HUES64 (cell line): ENCODE data around the gene HS6ST2.

Experiments
- H3K27ac ChIP-seq: 2 replicates; pipeline ENCODE4 v1.7.0; 2013; ENCODE audit warnings: low read depth, low read length, inconsistent platforms
- H3K27me3 ChIP-seq: 2 replicates; pipeline ENCODE4 v1.6.1; 2013; ENCODE audit warnings: mild to moderate bottlenecking, low read length; ENCODE audit not compliant: insufficient read depth
- H3K36me3 ChIP-seq: 2 replicates; pipeline ENCODE4 v1.6.1; 2013; ENCODE audit warnings: mild to moderate bottlenecking, low read length; ENCODE audit not compliant: insufficient read depth
- H3K4me1 ChIP-seq: 2 replicates; pipeline ENCODE4 v1.6.1; 2013; ENCODE audit warnings: mild to moderate bottlenecking, low read length, moderate library complexity; ENCODE audit not compliant: insufficient read depth
- H3K4me3 ChIP-seq: 2 replicates; pipeline ENCODE4 v1.5.1; 2013; ENCODE audit warnings: mild to moderate bottlenecking, low read length, moderate library complexity
- H3K9ac ChIP-seq: 2 replicates; pipeline ENCODE4 v1.6.1; 2013; ENCODE audit warnings: mild to moderate bottlenecking, low read depth, low read length
- H3K9me3 ChIP-seq: 2 replicates; pipeline ENCODE4 v1.6.1; 2013; ENCODE audit warnings: low read depth, low read length; ENCODE audit not compliant: insufficient read depth
- WGBS: fragments of 150-250, 120-280 bp; methylation state at CpG from one replicate; pipeline ENCODE4 v1.1.7; 2013; ENCODE audit warnings: missing lambda C conversion rate; 5-methylcytosine and 5-hydroxymethylcytosine counted together

Gene HS6ST2

GRCh38 chrX:132820675-132821074, 137.8 kb downstream of the HS6ST2 start:
- H3K9ac ChIP-seq: no peak overlapping the region
- H3K4me1 ChIP-seq: peaks cover 22% of the 10 kb centered on the region
- no peaks in the 10 kb centered on the region for H3K36me3 ChIP-seq
- 90% methylated on average over 5 of the region's 5 CpGs for WGBS
- no peak overlapping the region for H3K27ac ChIP-seq
- H3K27me3 ChIP-seq: no peaks in the 10 kb centered on the region
- H3K4me3 ChIP-seq: no peak overlapping the region
- H3K9me3 ChIP-seq: no peaks in the 10 kb centered on the region

- Histone ChIP-seq H3K27me3 (no peaks in the 10 kb centered on the region), H3K9me3 (no peaks in the 10 kb centered on the region), H3K4me1 (peaks cover 22% of the 10 kb centered on the region), H3K27ac (no peak overlapping the region), H3K36me3 (no peaks in the 10 kb centered on the region), H3K4me3 (no peak overlapping the region), H3K9ac (no peak overlapping the region)
- WGBS: 60% methylated on average over 7 of the region's 7 CpGs
These were observed 138.6 kb downstream of the HS6ST2 start for GRCh38 chrX:132819711-132820264.

DNA sequence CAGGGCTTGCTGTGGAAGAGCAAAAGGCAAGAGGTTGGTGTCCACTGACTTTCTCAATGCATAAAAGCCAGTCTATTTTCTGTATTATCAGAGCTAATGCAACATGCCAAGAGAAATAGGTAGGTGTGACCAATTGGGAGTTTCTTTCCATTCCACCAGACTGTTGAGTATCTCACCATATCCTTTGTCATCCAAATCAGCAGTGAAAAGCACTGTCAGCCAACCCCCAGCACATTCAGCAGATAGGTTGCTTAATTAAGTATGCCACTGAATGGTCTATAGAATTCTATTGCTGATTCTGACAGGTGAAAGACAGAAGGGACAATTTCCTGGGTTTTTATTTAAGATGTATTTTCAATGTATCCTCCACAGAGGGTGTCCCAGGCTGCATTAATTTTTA, 139.8 kb downstream of the HS6ST2 start:
- Histone ChIP-seq H3K9me3 (no peaks in the 10 kb centered on the region), H3K4me3 (no peak overlapping the region), H3K9ac (no peak overlapping the region), H3K36me3 (no peaks in the 10 kb centered on the region), H3K4me1 (peaks cover 22% of the 10 kb centered on the region), H3K27ac (no peak overlapping the region), H3K27me3 (no peaks in the 10 kb centered on the region)

DNA sequence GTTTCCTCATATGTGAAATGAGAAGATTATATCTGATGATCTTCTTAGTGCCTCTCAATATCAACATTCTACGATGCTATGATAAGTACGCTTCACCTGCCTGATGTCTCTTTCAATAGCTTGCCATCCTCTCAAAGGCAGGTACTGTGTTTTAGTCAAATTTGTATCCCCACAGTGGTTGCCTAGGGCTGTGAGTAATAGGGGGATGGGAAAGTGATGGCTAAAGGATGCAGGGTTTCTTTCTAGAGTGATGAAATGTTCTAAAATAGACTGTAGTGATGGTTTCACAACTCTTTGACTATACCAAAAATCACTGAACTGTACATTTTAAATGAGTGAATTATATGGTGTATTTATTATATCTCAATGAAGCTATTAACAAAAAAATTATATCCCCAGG, 142.8 kb downstream of the HS6ST2 start:
- H3K27me3 ChIP-seq: no peaks in the 10 kb centered on the region
- peaks cover 21% of the 10 kb centered on the region for H3K4me1 ChIP-seq
- H3K9ac ChIP-seq: no peak overlapping the region
- H3K36me3 ChIP-seq: no peaks in the 10 kb centered on the region
- H3K27ac ChIP-seq: no peak overlapping the region
- no peak overlapping the region for H3K4me3 ChIP-seq
- 80% methylated on average over 1 of the region's 2 CpGs for WGBS
- no peaks in the 10 kb centered on the region for H3K9me3 ChIP-seq

DNA sequence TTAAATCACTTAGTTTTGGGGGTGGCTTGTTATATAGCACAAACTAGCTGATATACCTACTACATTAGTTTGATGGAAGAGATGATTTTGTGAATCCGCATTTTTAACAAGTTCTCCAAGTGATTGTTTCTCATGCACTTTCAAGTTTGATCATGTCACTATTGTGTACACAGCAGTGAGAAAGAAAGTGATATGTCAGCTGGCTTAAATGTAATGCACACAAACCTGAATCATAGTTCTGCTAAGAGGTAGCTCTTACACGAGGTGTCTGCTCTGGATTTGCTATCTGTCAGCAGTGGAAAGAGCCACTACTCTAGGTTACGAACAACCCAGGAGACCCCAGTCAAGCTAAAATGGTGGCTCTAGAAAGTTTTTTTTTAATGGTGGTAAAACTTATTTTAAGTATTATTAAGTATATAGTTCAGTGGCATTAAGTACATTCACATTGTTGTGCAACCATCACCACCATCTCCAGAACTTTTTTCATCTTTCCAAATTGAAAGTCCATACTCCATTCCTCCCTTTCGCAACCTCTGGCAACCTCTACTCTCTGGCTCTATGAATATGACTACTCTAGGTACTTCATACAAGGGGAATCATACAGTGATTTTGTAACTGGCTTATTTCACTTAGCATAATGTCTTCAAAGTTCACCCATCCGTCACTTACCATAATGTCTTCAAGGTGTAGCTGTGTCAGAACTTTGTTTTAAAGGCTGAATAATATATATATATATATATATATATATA, 147.3 kb downstream of the HS6ST2 start:
- no peak overlapping the region for H3K4me3 ChIP-seq
- H3K36me3 ChIP-seq: no peaks in the 10 kb centered on the region
- H3K9me3 ChIP-seq: no peaks in the 10 kb centered on the region
- no peak overlapping the region for H3K27ac ChIP-seq
- no peak overlapping the region for H3K9ac ChIP-seq
- no peaks in the 10 kb centered on the region for H3K27me3 ChIP-seq
- no peaks in the 10 kb centered on the region for H3K4me1 ChIP-seq
- WGBS: 97% methylated on average over 4 of the region's 5 CpGs

- Histone ChIP-seq H3K4me1 (no peaks in the 10 kb centered on the region), H3K4me3 (no peak overlapping the region), H3K9ac (no peak overlapping the region), H3K36me3 (no peaks in the 10 kb centered on the region), H3K9me3 (no peaks in the 10 kb centered on the region), H3K27ac (no peak overlapping the region), H3K27me3 (no peaks in the 10 kb centered on the region)
- 89% methylated on average over 3 of the region's 3 CpGs for WGBS
These were observed 147.9 kb downstream of the HS6ST2 start for GRCh38 chrX:132810488-132810887.

GRCh38 chrX:132809581-132809980, 148.8 kb downstream of the HS6ST2 start:
- H3K36me3 ChIP-seq: no peaks in the 10 kb centered on the region
- H3K4me1 ChIP-seq: no peaks in the 10 kb centered on the region
- 86% methylated on average over 2 of the region's 2 CpGs for WGBS
- H3K4me3 ChIP-seq: no peak overlapping the region
- no peaks in the 10 kb centered on the region for H3K9me3 ChIP-seq
- no peak overlapping the region for H3K27ac ChIP-seq
- H3K27me3 ChIP-seq: no peaks in the 10 kb centered on the region
- H3K9ac ChIP-seq: no peak overlapping the region

DNA sequence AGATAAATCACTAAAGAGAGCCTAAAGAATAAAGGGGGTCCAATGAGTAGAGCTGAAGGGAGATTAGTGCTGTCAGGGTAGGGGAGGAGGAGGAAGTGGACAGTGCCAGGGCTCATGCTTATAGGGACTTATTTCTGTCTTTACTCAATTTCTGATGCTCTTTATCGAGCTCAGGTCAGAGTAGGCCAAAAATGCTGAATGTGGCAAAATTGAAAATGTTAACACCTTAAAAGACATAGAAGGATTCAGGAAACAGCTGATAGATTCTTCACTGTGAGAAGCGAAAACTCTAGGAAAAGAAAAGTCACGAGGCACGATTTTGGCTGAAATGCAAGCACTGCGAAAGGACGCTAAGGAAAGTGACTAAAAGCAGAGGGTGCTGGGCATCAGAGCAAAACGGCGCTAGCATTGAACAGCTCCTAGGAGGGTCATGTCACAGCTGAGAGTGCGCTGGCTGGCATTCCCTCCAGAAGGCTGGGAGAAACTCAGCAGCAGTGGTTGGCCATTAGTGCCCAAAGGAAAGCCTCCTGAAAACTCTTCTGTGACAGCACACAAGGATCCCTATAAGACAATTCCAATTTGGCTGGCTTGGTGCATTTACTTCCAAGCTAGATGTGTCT, 150.9 kb downstream of the HS6ST2 start:
- 93% methylated on average over 9 of the region's 9 CpGs for WGBS
- Histone ChIP-seq H3K4me1 (no peaks in the 10 kb centered on the region), H3K27me3 (no peaks in the 10 kb centered on the region), H3K9me3 (no peaks in the 10 kb centered on the region), H3K9ac (no peak overlapping the region), H3K4me3 (no peak overlapping the region), H3K36me3 (no peaks in the 10 kb centered on the region), H3K27ac (no peak overlapping the region)

GRCh38 chrX:132802033-132802432, 156.4 kb downstream of the HS6ST2 start:
- no peaks in the 10 kb centered on the region for H3K36me3 ChIP-seq
- H3K9ac ChIP-seq: no peak overlapping the region
- no peaks in the 10 kb centered on the region for H3K9me3 ChIP-seq
- no peak overlapping the region for H3K4me3 ChIP-seq
- no peak overlapping the region for H3K27ac ChIP-seq
- H3K4me1 ChIP-seq: no peaks in the 10 kb centered on the region
- 95% methylated on average over 4 of the region's 4 CpGs for WGBS
- no peaks in the 10 kb centered on the region for H3K27me3 ChIP-seq

DNA sequence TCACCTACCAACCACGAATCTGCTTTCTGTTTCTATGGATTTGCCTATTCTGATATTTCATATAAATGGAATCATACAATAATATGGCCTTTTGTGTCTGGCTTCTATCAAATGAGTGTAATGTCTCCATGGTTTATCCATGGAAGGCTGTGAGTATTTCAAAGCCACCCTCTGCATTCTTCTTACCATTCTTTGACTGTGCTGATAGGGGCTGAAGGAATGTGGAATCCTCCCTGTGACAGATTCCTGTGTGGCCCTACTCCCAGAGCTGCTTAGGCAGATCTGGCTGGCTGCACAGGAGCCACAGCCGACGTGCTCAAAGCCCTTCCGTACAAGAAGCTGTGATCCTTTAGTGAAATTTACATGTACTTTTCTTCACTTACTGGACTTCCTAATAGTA, 163.2 kb downstream of the HS6ST2 start:
- Histone ChIP-seq H3K9me3 (no peaks in the 10 kb centered on the region), H3K4me1 (no peaks in the 10 kb centered on the region), H3K36me3 (no peaks in the 10 kb centered on the region), H3K9ac (no peak overlapping the region), H3K4me3 (no peak overlapping the region), H3K27ac (no peak overlapping the region), H3K27me3 (no peaks in the 10 kb centered on the region)
- 100% methylated on average over 3 of the region's 4 CpGs for WGBS

DNA sequence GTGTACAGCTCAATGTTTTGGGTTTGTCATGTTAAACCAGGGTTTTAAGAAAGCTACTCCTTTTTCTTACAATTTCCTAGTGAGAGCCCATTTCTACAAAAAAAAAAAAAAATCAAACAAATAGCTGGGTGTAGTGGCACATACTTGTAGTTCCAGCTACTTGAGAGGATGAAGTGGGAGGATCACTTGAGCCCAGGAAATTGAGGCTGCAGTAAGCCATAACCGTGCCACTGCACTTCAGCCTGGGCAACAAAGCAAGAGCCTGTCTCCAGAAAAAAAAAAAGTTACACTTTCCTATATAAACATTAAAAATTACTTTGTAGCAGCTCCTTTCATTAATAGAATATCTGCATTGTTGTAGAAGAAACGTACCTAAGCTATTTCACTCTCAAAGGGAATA, 166.7 kb downstream of the HS6ST2 start:
- WGBS: 92% methylated on average over 2 of the region's 2 CpGs

More for the DNA sequence above, 166.7 kb downstream of the HS6ST2 start:
- no peak overlapping the region for H3K27ac ChIP-seq
- no peaks in the 10 kb centered on the region for H3K9me3 ChIP-seq
- H3K4me3 ChIP-seq: no peak overlapping the region
- no peak overlapping the region for H3K9ac ChIP-seq
- no peaks in the 10 kb centered on the region for H3K4me1 ChIP-seq
- H3K36me3 ChIP-seq: no peaks in the 10 kb centered on the region
- no peaks in the 10 kb centered on the region for H3K27me3 ChIP-seq
